Measurements from ENCODE around the gene TNFSF10.

DNA sequence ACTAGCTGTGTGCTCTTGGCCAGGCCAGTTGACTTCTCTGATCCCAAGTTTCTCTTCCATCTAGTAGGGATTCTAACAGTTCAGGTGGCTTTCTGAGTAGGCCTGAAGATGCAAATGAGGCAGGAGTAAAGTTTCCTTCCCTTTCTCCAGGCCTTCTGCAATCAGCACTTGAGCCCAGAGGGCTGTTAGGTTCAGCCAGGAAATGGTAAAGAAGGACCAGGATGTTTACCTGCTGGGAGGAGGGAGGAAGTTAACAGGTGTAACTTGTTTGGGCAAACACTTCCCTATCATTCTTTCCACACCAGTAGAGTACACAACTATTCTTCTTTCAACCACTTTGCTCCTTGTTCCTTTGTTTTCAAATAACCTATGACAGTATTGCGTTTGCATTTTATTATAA, 13.3 kb upstream of the TNFSF10 start:
- TF ChIP-seq FOXM1 (IDR thresholded peaks at IDR 0.05; ENCODE audit: low read depth) (no peak), TAF1 (IDR thresholded peaks at IDR 0.05; ENCODE audit: borderline replicate concordance, low read depth, low read length) (no peak), RAD21 (IDR thresholded peaks at IDR 0.05; ENCODE audit: low read length) (no peak), NRF1 (IDR thresholded peaks at IDR 0.05; ENCODE audit: low read depth, low read length) (no peak)
- TF ChIP-seq, protein P1, sequence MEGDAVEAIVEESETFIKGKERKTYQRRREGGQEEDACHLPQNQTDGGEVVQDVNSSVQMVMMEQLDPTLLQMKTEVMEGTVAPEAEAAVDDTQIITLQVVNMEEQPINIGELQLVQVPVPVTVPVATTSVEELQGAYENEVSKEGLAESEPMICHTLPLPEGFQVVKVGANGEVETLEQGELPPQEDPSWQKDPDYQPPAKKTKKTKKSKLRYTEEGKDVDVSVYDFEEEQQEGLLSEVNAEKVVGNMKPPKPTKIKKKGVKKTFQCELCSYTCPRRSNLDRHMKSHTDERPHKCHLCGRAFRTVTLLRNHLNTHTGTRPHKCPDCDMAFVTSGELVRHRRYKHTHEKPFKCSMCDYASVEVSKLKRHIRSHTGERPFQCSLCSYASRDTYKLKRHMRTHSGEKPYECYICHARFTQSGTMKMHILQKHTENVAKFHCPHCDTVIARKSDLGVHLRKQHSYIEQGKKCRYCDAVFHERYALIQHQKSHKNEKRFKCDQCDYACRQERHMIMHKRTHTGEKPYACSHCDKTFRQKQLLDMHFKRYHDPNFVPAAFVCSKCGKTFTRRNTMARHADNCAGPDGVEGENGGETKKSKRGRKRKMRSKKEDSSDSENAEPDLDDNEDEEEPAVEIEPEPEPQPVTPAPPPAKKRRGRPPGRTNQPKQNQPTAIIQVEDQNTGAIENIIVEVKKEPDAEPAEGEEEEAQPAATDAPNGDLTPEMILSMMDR (IDR thresholded peaks at IDR 0.05) = no peak
- TF ChIP-seq, protein P2, sequence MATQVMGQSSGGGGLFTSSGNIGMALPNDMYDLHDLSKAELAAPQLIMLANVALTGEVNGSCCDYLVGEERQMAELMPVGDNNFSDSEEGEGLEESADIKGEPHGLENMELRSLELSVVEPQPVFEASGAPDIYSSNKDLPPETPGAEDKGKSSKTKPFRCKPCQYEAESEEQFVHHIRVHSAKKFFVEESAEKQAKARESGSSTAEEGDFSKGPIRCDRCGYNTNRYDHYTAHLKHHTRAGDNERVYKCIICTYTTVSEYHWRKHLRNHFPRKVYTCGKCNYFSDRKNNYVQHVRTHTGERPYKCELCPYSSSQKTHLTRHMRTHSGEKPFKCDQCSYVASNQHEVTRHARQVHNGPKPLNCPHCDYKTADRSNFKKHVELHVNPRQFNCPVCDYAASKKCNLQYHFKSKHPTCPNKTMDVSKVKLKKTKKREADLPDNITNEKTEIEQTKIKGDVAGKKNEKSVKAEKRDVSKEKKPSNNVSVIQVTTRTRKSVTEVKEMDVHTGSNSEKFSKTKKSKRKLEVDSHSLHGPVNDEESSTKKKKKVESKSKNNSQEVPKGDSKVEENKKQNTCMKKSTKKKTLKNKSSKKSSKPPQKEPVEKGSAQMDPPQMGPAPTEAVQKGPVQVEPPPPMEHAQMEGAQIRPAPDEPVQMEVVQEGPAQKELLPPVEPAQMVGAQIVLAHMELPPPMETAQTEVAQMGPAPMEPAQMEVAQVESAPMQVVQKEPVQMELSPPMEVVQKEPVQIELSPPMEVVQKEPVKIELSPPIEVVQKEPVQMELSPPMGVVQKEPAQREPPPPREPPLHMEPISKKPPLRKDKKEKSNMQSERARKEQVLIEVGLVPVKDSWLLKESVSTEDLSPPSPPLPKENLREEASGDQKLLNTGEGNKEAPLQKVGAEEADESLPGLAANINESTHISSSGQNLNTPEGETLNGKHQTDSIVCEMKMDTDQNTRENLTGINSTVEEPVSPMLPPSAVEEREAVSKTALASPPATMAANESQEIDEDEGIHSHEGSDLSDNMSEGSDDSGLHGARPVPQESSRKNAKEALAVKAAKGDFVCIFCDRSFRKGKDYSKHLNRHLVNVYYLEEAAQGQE (IDR thresholded peaks at IDR 0.05; ENCODE audit: low read depth, low read length) = no peak
- TF ChIP-seq, protein P3, sequence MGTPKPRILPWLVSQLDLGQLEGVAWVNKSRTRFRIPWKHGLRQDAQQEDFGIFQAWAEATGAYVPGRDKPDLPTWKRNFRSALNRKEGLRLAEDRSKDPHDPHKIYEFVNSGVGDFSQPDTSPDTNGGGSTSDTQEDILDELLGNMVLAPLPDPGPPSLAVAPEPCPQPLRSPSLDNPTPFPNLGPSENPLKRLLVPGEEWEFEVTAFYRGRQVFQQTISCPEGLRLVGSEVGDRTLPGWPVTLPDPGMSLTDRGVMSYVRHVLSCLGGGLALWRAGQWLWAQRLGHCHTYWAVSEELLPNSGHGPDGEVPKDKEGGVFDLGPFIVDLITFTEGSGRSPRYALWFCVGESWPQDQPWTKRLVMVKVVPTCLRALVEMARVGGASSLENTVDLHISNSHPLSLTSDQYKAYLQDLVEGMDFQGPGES (IDR thresholded peaks at IDR 0.05; ENCODE audit: low read depth, low read length) = no peak
- TF ChIP-seq, protein P4, sequence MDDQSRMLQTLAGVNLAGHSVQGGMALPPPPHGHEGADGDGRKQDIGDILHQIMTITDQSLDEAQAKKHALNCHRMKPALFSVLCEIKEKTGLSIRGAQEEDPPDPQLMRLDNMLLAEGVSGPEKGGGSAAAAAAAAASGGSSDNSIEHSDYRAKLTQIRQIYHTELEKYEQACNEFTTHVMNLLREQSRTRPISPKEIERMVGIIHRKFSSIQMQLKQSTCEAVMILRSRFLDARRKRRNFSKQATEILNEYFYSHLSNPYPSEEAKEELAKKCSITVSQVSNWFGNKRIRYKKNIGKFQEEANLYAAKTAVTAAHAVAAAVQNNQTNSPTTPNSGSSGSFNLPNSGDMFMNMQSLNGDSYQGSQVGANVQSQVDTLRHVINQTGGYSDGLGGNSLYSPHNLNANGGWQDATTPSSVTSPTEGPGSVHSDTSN (IDR thresholded peaks at IDR 0.05) = no peak
